HG02884 (cell line): Measurements from ENCODE around the gene UMAD1.
A peak's percentile ranks its signal among the peaks of the same experiment; 100 is the strongest.

Experiments
- ATAC-seq: cut with Tn5 transposase; IDR thresholded peaks from one replicate; pipeline ENCODE4 v1.9.1; 2021; ENCODE audit warnings: mild to moderate bottlenecking, moderate library complexity; ENCODE audit not compliant: unreplicated experiment

UMAD1 gene

GRCh38 chr7:7916064-7916463 lies 275.5 kb downstream of the UMAD1 start:
- no peak for ATAC-seq

GRCh38 chr7:7917593-7917992 lies 277.0 kb downstream of the UMAD1 start:
- no peak for ATAC-seq

- ATAC-seq, result no peak
These were observed 278.3 kb downstream of the UMAD1 start for GRCh38 chr7:7918736-7919448.

- ATAC-seq, result no peak
These were observed 278.9 kb downstream of the UMAD1 start for GRCh38 chr7:7919449-7919945.

- no peak for ATAC-seq
These were observed 279.5 kb downstream of the UMAD1 start for GRCh38 chr7:7920056-7920455.

- peak; percentile 96 for ATAC-seq
These were observed 279.9 kb downstream of the UMAD1 start for GRCh38 chr7:7920481-7920880.

- ATAC-seq, result no peak
These were observed 281.3 kb downstream of the UMAD1 start for GRCh38 chr7:7921830-7922229.

- no peak for ATAC-seq
These were observed 282.3 kb downstream of the UMAD1 start for GRCh38 chr7:7922684-7923385.

GRCh38 chr7:7923818-7924217 lies 283.3 kb downstream of the UMAD1 start:
- ATAC-seq, result no peak

- ATAC-seq, result no peak
These were observed 283.8 kb downstream of the UMAD1 start for GRCh38 chr7:7924303-7924702.
